Left ventricle myocardium inferior (tissue), 1 donor: ENCODE data around the gene TMEM92. TPM values are rescaled to one million over a fixed set of nuclear protein-coding genes. Genes with fewer than 3 reads are reported as not detected.

Source experiments
- DNase-seq: peaks from one replicate; pipeline ENCODE4 v3.0.0-alpha.2; 2020
- H3K27ac ChIP-seq: fragments of 200-600 bp; replicated peaks from 2 replicates; pipeline ENCODE4 v1.8.0; 2021
- H3K27me3 ChIP-seq: fragments of 200-600 bp; 2 replicates; pipeline ENCODE4 v1.8.0; 2021; ENCODE audit warnings: low read depth
- H3K36me3 ChIP-seq: fragments of 200-600 bp; 2 replicates; pipeline ENCODE4 v1.8.0; 2021
- H3K4me1 ChIP-seq: fragments of 200-600 bp; 2 replicates; pipeline ENCODE4 v1.8.0; 2021
- H3K4me3 ChIP-seq: fragments of 200-600 bp; 2 replicates; pipeline ENCODE4 v1.8.0; 2021; ENCODE audit warnings: mild to moderate bottlenecking, moderate library complexity
- H3K9me3 ChIP-seq: fragments of 200-600 bp; replicated peaks from 2 replicates; pipeline ENCODE4 v1.8.0; 2021
- CTCF ChIP-seq: fragments of 200-600 bp; IDR thresholded peaks from 2 replicates; pipeline ENCODE4 v1.8.0; 2021; ENCODE audit warnings: antibody characterized with exemption, mild to moderate bottlenecking, borderline replicate concordance
- intact Hi-C: fragments of 100-400 bp; cut with micrococcal nuclease; formaldehyde crosslinking; loops from one replicate; pipeline ENCODE4 v1.11.0; 2022
- total RNA-seq: library from RNA; stranded (reverse); fragmentation: NEBNext Ultra II Directional; extraction: Animal tissue kit (Norgen Biotek cat#: 25700); gene quantifications from one replicate; pipeline ENCODE4 v1.2.1, GENCODE V29; 2021
- donor health status: DM: no; HTN: yes; CAD: no; lungs with severe emphysema.

The TMEM92 gene
- total RNA-seq, 1 donor from 2014 or later: not detected

GRCh38 chr17:50289991-50290702, 15.9 kb downstream of the TMEM92 start:
- Histone ChIP-seq H3K4me3 (peak overlapping the region; percentile 17), H3K27ac (peak overlapping the region; percentile 71), H3K9me3 (no peaks in the 10 kb centered on the region), H3K27me3 (peaks cover 21% of the 10 kb centered on the region), H3K36me3 (no peaks in the 10 kb centered on the region), H3K4me1 (peaks cover 13% of the 10 kb centered on the region)
- intact Hi-C loops: no loop called here
- TF ChIP-seq CTCF: no peak
- DNase-seq: peak; percentile 61

- no peak for TF ChIP-seq CTCF
- peaks cover 21% of the 10 kb centered on the region for H3K27me3 ChIP-seq
- no peak overlapping the region for H3K4me3 ChIP-seq
- DNase-seq: no peak
- intact Hi-C loops: no loop called here
- H3K36me3 ChIP-seq: no peaks in the 10 kb centered on the region
- H3K9me3 ChIP-seq: no peaks in the 10 kb centered on the region
- peak overlapping the region; percentile 71 for H3K27ac ChIP-seq
- peaks cover 13% of the 10 kb centered on the region for H3K4me1 ChIP-seq
These were observed 16.7 kb downstream of the TMEM92 start for GRCh38 chr17:50290933-50291332.

GRCh38 chr17:50292465-50292864, 18.2 kb downstream of the TMEM92 start:
- no peak for DNase-seq
- Histone ChIP-seq H3K4me1 (peaks cover 13% of the 10 kb centered on the region), H3K4me3 (no peak overlapping the region), H3K36me3 (no peaks in the 10 kb centered on the region), H3K9me3 (no peaks in the 10 kb centered on the region), H3K27me3 (peaks cover 10% of the 10 kb centered on the region), H3K27ac (no peak overlapping the region)
- no peak for TF ChIP-seq CTCF
- intact Hi-C loops: no loop called here

- no peak overlapping the region for H3K4me3 ChIP-seq
- intact Hi-C loops: no loop called here
- H3K4me1 ChIP-seq: peaks cover 8% of the 10 kb centered on the region
- no peak for TF ChIP-seq CTCF
- no peaks in the 10 kb centered on the region for H3K36me3 ChIP-seq
- no peaks in the 10 kb centered on the region for H3K9me3 ChIP-seq
- no peaks in the 10 kb centered on the region for H3K27me3 ChIP-seq
- no peak for DNase-seq
- no peak overlapping the region for H3K27ac ChIP-seq
These were observed 20.8 kb downstream of the TMEM92 start for GRCh38 chr17:50295021-50295420.

GRCh38 chr17:50297407-50297865, 23.2 kb downstream of the TMEM92 start:
- intact Hi-C loops: no loop called here
- no peaks in the 10 kb centered on the region for H3K4me1 ChIP-seq
- DNase-seq: peak; percentile 64
- peak; percentile 94 for TF ChIP-seq CTCF
- H3K4me3 ChIP-seq: no peak overlapping the region
- peaks cover 5% of the 10 kb centered on the region for H3K27me3 ChIP-seq
- no peak overlapping the region for H3K27ac ChIP-seq
- H3K9me3 ChIP-seq: no peaks in the 10 kb centered on the region
- H3K36me3 ChIP-seq: no peaks in the 10 kb centered on the region
